ENCODE data around the gene ZNF710.

ZNF710 gene

GRCh38 chr15:90009301-90010022 lies 8.3 kb downstream of the ZNF710 start:
- no peak for TF ChIP-seq CTCF (IDR thresholded peaks at IDR 0.05; ENCODE audit: insufficient read depth, low read depth, low read length, missing control alignments)
- no peak overlapping the region for H3K4me3 ChIP-seq (ENCODE audit: low read depth, low read length)
- no peak for DNase-seq (ENCODE audit: low read depth)

- TF ChIP-seq CTCF (IDR thresholded peaks at IDR 0.05; ENCODE audit: insufficient read depth, low read depth, low read length, missing control alignments): no peak
- no peak overlapping the region for H3K4me3 ChIP-seq (ENCODE audit: low read depth, low read length)
- no peak for DNase-seq (ENCODE audit: low read depth)
These were observed 10.6 kb downstream of the ZNF710 start for GRCh38 chr15:90011705-90012104.

GRCh38 chr15:90013503-90013937 lies 12.4 kb downstream of the ZNF710 start:
- peak; percentile 77 for DNase-seq (ENCODE audit: low read depth)
- no peak overlapping the region for H3K4me3 ChIP-seq (ENCODE audit: low read depth, low read length)
- TF ChIP-seq CTCF (IDR thresholded peaks at IDR 0.05; ENCODE audit: insufficient read depth, low read depth, low read length, missing control alignments): no peak

DNA sequence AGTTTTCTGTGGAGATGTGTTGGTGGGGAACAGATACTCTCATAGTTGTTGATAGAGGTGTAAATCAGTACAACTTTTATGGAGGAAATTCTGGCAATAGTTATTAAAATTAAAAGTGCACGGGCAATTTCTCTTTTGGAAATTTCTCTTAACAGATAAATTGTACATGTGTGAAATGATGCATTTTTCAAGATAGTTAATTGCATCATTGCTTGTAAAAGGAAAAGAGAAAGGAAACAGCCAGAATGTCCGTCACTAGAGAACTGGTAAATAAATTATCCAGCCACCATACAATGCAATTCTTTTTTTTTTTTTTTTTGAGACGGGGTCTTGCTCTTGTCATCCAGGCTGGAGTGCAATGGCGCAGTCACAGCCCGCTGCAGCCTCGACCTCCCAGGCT lies 14.2 kb downstream of the ZNF710 start:
- no peak for DNase-seq (ENCODE audit: low read depth)
- no peak for TF ChIP-seq CTCF (IDR thresholded peaks at IDR 0.05; ENCODE audit: insufficient read depth, low read depth, low read length, missing control alignments)
- no peak overlapping the region for H3K4me3 ChIP-seq (ENCODE audit: low read depth, low read length)

DNA sequence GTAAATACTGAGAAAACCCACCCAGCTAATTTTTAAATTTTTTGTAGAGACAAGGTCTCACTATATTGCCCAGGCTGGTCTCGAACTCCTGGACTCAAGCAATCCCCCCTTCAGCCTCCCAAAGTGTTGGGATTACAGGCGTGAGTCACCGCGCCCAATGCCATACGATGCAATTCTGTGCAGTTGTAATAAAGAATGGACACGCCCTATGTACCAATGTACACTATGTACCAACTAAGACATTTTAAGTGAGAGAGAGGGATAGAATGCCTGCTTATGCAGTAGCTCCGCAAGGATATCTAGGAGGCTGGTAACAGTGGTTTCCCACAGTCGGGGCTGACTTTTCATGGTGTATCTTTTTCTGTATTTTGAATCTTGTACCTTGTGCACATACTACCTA lies 14.6 kb downstream of the ZNF710 start:
- no peak overlapping the region for H3K4me3 ChIP-seq (ENCODE audit: low read depth, low read length)
- no peak for DNase-seq (ENCODE audit: low read depth)
- no peak for TF ChIP-seq CTCF (IDR thresholded peaks at IDR 0.05; ENCODE audit: insufficient read depth, low read depth, low read length, missing control alignments)

GRCh38 chr15:90016721-90017120 lies 15.6 kb downstream of the ZNF710 start:
- no peak overlapping the region for H3K4me3 ChIP-seq (ENCODE audit: low read depth, low read length)
- TF ChIP-seq CTCF (IDR thresholded peaks at IDR 0.05; ENCODE audit: insufficient read depth, low read depth, low read length, missing control alignments): no peak
- no peak for DNase-seq (ENCODE audit: low read depth)
